Neutrophil (primary cell): ENCODE data around the gene KLF7.
A peak's percentile ranks its signal among the peaks of the same experiment; 100 is the strongest.

ENCODE experiments used
- H3K27ac ChIP-seq: fragments of 200-600 bp; sonication (generic); 2 replicates; pipeline ENCODE4 v1.5.1; 2016; ENCODE audit warnings: mild to moderate bottlenecking, moderate library complexity
- H3K27me3 ChIP-seq: fragments of 200-600 bp; sonication (generic); 2 replicates; pipeline ENCODE4 v1.6.0; 2016; ENCODE audit warnings: mild to moderate bottlenecking
- H3K36me3 ChIP-seq: fragments of 200-600 bp; sonication (generic); 2 replicates; pipeline ENCODE4 v1.5.1; 2017
- H3K4me1 ChIP-seq, 2 experiments: fragments of 200-600 bp in 1 of 2; sonication (generic) in 1 of 2; 1 replicate in 1 of 2; 2 replicates in 1 of 2; pipeline versions ENCODE4 v1.5.1 to v1.6.1; 2013 to 2016; ENCODE audit warnings: low read depth in 1 of 2, low read length in 1 of 2, mild to moderate bottlenecking in 1 of 2, moderate library complexity in 1 of 2; ENCODE audit not compliant: control insufficient read depth in 1 of 2, insufficient read depth in 1 of 2
- H3K4me3 ChIP-seq, 2 experiments: fragments of 200-600 bp in 1 of 2; sonication (generic) in 1 of 2; 1 replicate in 1 of 2; 2 replicates in 1 of 2; pipeline ENCODE4 v1.5.1; 2013 to 2016; ENCODE audit warnings: low read depth in 1 of 2, low read length in 1 of 2, mild to moderate bottlenecking in 1 of 2, moderate library complexity in 1 of 2
- H3K9me3 ChIP-seq: fragments of 200-600 bp; sonication (generic); 2 replicates; pipeline ENCODE4 v1.5.1; 2016
- CTCF ChIP-seq: fragments of 200-600 bp; sonication (generic); IDR thresholded peaks from 2 replicates; pipeline ENCODE4 v1.5.1; 2016; ENCODE audit warnings: antibody characterized with exemption

Gene KLF7

GRCh38 chr2:207091928-207092327, 73.8 kb downstream of the KLF7 start:
- Histone ChIP-seq H3K4me3 (no peak overlapping the region), H3K36me3 (peaks cover 15% of the 10 kb centered on the region), H3K9me3 (no peaks in the 10 kb centered on the region), H3K27ac (peak overlapping the region; percentile 59), H3K4me1 (peaks cover 30 to 36% of the 10 kb centered on the region in 2 experiments), H3K27me3 (no peaks in the 10 kb centered on the region)
- TF ChIP-seq CTCF, result no peak

GRCh38 chr2:207091176-207091575, 74.6 kb downstream of the KLF7 start:
- no peaks in the 10 kb centered on the region for H3K9me3 ChIP-seq
- H3K4me1 ChIP-seq, result peaks cover 28 to 30% of the 10 kb centered on the region in 2 experiments
- no peak for TF ChIP-seq CTCF
- no peaks in the 10 kb centered on the region for H3K27me3 ChIP-seq
- no peak overlapping the region for H3K4me3 ChIP-seq
- peak overlapping the region; percentile 59 for H3K27ac ChIP-seq
- H3K36me3 ChIP-seq, result peaks cover 22% of the 10 kb centered on the region

GRCh38 chr2:207090389-207090788, 75.4 kb downstream of the KLF7 start:
- Histone ChIP-seq H3K36me3 (peaks cover 30% of the 10 kb centered on the region), H3K27ac (peak overlapping the region; percentile 59)
- TF ChIP-seq CTCF, result no peak

GRCh38 chr2:207088839-207089238, 76.9 kb downstream of the KLF7 start:
- H3K27me3 ChIP-seq, result no peaks in the 10 kb centered on the region
- peaks cover 28 to 30% of the 10 kb centered on the region in 2 experiments for H3K4me1 ChIP-seq
- peaks cover 44% of the 10 kb centered on the region for H3K36me3 ChIP-seq
- no peak for TF ChIP-seq CTCF
- no peak overlapping the region for H3K4me3 ChIP-seq
- peak overlapping the region; percentile 52 for H3K27ac ChIP-seq
- no peaks in the 10 kb centered on the region for H3K9me3 ChIP-seq

More at GRCh38 chr2:207090389-207090788, 75.4 kb downstream of the KLF7 start:
- H3K4me1 ChIP-seq, result peaks cover 28 to 30% of the 10 kb centered on the region in 2 experiments
- H3K27me3 ChIP-seq, result no peaks in the 10 kb centered on the region
- no peaks in the 10 kb centered on the region for H3K9me3 ChIP-seq
- no peak overlapping the region for H3K4me3 ChIP-seq

GRCh38 chr2:207088276-207088675, 77.5 kb downstream of the KLF7 start:
- no peak for TF ChIP-seq CTCF
- H3K27me3 ChIP-seq, result no peaks in the 10 kb centered on the region
- H3K4me3 ChIP-seq, result no peak overlapping the region
- H3K27ac ChIP-seq, result peak overlapping the region; percentile 52
- H3K4me1 ChIP-seq, result peaks cover 28 to 30% of the 10 kb centered on the region in 2 experiments
- peaks cover 50% of the 10 kb centered on the region for H3K36me3 ChIP-seq
- no peaks in the 10 kb centered on the region for H3K9me3 ChIP-seq
